Stimulated activated CD8-positive, alpha-beta memory T cell treated with anti-CD3 and anti-CD28 coated beads, Interleukin-4, amount 100 ng/mL, for 4 hours (primary cell): ENCODE results near the gene PRMT6.
"Not testable (repeated sequence)": the region's sequence is repeated elsewhere in the genome, so short reads cannot be mapped to it uniquely, and the experiment has no call there.

ENCODE experiments used
- DNase-seq, 2 donors: peaks; one replicate each; pipeline ENCODE4 v3.0.0-alpha.2; 2020; ENCODE audit warnings: low read depth in 2 of 2, low spot score in 1 of 2

The PRMT6 gene

DNA sequence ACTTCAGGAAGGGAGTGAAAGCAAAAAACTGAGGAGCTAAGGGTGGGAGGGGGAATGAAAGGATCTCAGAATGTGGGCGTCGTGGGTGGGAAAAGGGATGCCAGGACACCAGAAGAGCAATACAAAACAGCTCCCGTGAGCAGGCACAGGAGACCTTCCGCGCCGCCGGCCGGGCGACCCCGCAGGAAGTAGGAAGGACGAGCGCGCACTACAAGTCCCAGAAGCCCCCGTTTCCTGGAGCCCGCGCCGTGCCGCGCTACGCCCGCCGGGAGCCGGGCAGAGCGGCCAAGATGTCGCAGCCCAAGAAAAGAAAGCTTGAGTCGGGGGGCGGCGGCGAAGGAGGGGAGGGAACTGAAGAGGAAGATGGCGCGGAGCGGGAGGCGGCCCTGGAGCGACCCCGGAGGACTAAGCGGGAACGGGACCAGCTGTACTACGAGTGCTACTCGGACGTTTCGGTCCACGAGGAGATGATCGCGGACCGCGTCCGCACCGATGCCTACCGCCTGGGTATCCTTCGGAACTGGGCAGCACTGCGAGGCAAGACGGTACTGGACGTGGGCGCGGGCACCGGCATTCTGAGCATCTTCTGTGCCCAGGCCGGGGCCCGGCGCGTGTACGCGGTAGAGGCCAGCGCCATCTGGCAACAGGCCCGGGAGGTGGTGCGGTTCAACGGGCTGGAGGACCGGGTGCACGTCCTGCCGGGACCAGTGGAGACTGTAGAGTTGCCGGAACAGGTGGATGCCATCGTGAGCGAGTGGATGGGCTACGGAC lies at the start of gene PRMT6:
PRMT6 (plus strand) TSS at position 249 of the 771 bp plus-strand sequence; CDS start at position 291, 42 bp downstream.
- peak; percentile 56 to 63 for DNase-seq

DNA sequence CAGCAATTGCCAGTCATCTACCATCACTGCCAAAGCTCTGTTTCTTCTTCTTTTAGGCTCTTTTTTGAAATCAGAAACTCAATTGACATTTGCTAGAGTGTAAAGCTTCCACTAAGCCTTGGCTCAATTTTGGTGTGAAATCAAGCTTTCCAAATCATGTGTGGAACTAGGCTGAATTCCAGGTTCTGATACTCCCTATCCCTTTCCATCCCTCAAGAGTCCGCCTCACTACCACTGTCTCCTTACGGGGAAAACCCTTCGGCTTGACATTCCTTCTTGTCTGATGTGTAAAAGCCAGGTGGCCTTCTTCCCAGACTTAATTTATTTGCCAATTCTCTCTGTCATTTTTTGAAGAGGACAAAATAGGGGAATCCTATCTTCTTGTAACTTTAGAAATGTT lies 47.2 kb upstream of the PRMT6 start:
- DNase-seq: no peak

DNA sequence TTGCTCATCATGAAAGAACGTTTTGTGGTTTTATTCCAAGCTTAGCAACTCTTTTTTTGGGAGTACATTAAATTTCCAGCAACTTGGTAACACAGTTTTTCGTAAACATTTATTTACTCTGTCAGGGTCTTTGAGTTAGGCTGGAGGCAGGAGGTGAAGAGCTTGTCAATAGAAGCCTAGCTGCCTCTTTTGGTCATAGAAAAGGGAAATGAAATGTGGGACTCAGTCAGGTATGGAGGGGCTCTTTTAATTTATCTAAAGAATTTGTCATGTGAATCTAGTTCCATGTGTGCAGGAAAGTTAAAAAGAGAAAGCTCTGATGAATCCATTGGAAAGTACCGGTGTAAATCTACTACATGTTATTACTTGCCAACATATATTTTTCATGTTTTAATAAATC lies 45.9 kb upstream of the PRMT6 start:
- DNase-seq: no peak

DNA sequence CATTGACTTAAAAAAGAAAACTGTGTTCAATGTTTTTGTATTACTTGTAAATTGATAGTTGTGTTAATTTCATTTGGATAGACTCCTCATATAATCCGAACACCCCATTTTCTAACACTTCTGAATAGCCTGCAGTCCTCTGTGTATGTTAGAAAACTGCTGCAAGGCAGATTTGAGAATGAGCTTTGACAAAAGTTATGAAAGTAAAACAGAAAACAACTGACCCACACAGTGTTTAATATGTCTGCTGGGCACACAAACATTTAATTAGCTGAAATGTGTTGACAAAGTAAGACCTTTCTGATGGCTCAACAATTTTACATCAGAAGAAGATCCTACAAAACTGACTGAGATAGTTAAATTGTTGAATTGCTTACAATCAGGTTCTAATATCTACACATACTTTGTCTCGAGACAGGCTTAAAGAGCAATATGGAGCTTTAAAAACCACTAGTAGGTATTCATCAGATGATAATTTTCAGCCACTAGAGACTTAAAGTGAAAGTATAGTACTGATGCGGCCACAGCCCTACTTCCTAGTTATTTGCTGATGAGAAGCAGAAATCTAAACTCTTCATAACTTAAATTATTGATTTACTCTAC lies 40.0 kb upstream of the PRMT6 start:
- DNase-seq: no peak

DNA sequence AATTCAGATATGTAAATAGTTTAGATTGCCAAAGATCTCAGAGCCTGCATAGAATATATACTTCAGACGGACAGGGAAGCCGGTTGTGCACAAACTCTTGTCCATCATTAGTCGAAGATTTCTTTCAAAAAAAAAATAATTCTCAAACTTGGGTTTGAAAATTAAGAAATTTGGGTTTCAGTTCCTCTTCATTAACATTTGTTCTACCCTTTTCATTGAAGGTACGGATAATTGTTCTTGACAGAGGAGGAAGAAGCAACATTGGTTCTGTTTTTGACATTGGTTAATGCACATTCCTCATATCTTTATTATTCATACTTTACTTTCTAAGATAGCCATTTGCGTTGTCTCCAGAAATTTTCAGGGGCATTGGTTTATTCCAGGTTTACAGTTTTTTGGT lies 38.0 kb upstream of the PRMT6 start:
- no peak for DNase-seq

DNA sequence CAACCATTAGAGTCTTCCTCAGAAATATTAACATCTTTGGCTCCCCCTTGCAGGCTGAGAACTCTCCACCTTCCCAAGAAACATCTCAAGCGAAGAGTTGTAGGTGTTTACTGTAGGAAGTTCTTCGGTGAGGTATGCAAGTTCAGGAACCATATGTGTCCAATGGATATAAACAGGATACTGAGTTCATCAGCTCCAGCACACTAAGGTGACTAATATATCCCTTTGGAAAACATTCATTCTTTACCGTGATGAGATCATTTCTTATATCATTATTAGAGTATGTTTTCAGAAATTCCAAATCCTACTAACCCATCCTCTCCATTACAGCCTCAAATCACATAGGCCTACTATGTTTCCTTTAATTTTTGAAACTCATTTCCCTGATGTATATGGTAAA lies 37.3 kb upstream of the PRMT6 start:
- DNase-seq: no peak

GRCh38 chr1:107038874-107039273 lies 17.6 kb upstream of the PRMT6 start:
- not testable (repeated sequence) for DNase-seq

- not testable (repeated sequence) for DNase-seq
These were observed 11.9 kb upstream of the PRMT6 start for GRCh38 chr1:107044310-107045220.

- no peak for DNase-seq
These were observed 8.9 kb upstream of the PRMT6 start for GRCh38 chr1:107047602-107048001.

- DNase-seq: no peak
These were observed 8.2 kb upstream of the PRMT6 start for GRCh38 chr1:107048241-107048640.

DNA sequence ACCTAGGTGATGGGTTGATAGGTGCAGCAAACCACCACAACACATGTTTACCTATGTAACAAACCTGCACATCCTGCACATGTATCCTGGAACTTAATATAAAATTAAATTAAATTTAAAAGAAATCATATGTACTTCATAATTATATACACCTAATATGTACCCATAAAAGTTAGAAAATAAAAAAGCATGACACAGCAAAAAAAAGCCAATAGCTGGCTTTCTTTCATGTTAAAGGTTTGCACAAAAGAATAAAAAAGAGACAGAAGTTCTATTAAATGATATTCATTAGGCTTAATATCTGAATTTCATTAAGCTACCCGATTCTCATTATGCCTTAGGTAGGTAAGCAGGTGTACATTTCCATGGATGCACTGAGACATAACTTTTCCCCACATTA lies 5.2 kb upstream of the PRMT6 start:
- DNase-seq: no peak

- not testable (repeated sequence) for DNase-seq
These were observed 502 bp upstream of the PRMT6 start for GRCh38 chr1:107055919-107056425.

GRCh38 chr1:107057197-107058133 lies 991 bp downstream of the PRMT6 start:
- peak in 1 of 2 donors; percentile 2 for DNase-seq

DNA sequence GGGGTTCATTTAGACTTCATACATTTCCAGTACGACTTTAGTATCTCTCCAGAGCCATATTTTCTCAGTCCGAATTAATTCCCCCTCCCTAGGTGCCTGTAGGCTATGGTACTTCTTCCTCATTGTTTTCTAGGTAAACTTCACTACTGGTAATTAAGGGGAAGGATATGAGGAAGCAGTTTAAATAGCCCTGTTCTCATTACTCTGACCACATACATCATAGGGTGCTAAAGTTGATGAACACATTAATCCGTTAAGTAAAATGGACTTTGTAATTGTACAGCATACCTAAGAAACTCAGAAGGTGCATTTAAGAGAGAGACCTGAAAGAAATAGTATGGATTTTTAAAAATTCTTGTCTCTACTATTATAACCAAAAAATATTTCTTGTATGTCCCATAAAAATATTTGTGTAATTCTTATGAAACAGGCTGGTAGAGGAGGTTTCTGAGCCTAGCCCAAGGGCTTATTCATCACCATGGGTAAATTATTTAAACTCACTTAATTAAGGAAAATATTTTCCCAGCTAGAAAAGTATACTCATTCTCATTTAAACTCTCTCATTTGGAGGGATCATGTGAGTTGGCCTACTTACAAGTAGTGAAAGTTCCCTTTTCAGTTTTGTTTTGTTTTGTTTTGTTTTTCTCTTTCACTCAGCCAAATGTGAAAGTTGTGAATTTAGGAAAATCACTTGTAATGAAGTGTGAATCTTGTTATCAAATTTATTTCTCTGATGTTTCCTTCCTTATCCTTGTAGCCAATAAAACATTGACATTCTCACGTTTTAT lies 2.0 kb downstream of the PRMT6 start:
- DNase-seq: no peak

DNA sequence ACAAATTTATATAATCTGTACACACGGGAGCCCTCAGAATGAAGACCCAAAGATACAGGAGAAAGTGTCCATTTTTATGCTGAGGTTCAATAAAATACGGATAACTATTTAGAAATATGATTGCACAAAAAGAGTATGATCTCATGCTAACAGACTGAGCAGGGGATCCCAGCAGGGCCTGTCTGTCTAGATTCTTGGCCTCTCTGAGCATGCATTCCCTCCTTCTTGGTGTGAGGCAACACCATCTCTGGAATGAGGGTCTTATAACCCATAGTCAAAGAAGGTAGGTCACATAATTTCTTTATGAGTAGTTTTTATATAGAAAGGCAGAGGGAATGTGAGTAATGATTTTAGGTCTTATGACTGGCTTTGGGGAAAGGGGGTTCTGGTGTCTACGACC lies 5.4 kb downstream of the PRMT6 start:
- DNase-seq: no peak

GRCh38 chr1:107073493-107073892 lies 17.0 kb downstream of the PRMT6 start:
- DNase-seq: no peak

GRCh38 chr1:107076841-107077240 lies 20.4 kb downstream of the PRMT6 start:
- no peak for DNase-seq

GRCh38 chr1:107079249-107079648 lies 22.8 kb downstream of the PRMT6 start:
- DNase-seq: no peak

DNA sequence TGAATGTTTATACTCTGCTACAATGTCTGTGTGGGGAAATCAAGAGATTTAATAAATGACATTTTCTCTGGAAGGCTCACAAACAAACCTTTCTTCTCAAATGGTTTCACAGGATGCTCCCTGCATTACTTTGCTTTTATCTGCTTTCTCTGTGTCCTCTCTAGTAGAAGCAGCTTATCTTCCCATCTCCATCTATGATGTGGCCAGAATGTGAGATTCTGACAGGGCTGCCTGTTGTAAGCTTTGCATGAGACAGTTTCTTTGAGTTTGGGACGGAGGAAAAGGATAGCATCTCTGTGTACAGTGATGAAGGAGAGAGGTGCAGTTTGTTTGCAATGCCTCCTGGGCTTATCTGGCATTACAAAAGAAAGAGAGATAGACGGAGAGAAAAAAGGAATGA lies 24.6 kb downstream of the PRMT6 start:
- DNase-seq: no peak

DNA sequence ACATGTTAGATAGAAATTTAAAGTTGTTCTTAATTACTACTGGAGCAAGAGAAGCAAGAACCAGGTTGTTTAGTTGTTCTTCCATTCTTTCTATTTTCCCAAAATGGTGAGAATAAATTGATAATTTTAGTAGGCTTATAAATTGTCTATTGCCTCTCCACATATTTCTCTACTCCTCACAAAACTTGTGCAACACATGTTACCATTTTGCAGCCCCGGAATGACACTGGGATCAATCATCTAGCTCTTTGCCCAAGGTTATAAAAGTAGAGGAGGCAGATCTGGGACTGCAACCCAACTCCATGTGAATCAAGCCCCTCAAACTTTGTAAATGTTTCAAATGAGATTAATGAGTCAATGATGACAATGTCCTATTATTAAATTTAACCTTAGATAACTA lies 34.9 kb downstream of the PRMT6 start:
- no peak for DNase-seq
